DND-41 (cell line): ENCODE measurements around the gene NR6A1.

Experiments
- CTCF ChIP-seq: IDR thresholded peaks from 2 replicates; pipeline ENCODE4 v1.5.1; 2012; ENCODE audit warnings: borderline replicate concordance, low read length, moderate library complexity, mild to moderate bottlenecking; ENCODE audit not compliant: poor library complexity, severe bottlenecking; ENCODE audit errors: extremely low read depth
- EZH2 ChIP-seq: IDR thresholded peaks from 3 replicates; pipeline ENCODE4 v1.6.1; 2012; ENCODE audit warnings: borderline replicate concordance, low read depth, mild to moderate bottlenecking, moderate library complexity, low read length, inconsistent platforms; ENCODE audit not compliant: severe bottlenecking

GRCh38 chr9:124759327-124759726 lies 11.8 kb downstream of the NR6A1 start:
- TF ChIP-seq CTCF = no peak
- no peak for TF ChIP-seq EZH2
